SK-N-MC (cell line): ENCODE measurements around the gene STYX.

Source experiments
- DNase-seq: peaks from one replicate; pipeline ENCODE4 v3.0.0-alpha.2; 2011; ENCODE audit warnings: low read depth, low spot score
- H3K27ac ChIP-seq: fragments of 200-600 bp; sonication (generic); 2 replicates; pipeline ENCODE4 v1.5.1; 2016; ENCODE audit warnings: mixed run types
- H3K36me3 ChIP-seq: fragments of 200-600 bp; sonication (generic); 2 replicates; pipeline ENCODE4 v1.6.1; 2017; ENCODE audit warnings: antibody characterized with exemption, low read length, mixed read lengths; ENCODE audit not compliant: insufficient read depth
- H3K4me3 ChIP-seq: fragments of 200-600 bp; sonication (generic); 2 replicates; pipeline ENCODE4 v1.5.1; 2016
- H3K9ac ChIP-seq: fragments of 200-600 bp; sonication (generic); 2 replicates; pipeline ENCODE4 v1.8.0; 2017; ENCODE audit warnings: mixed run types, mixed read lengths; ENCODE audit not compliant: insufficient read length
- H3K9me3 ChIP-seq: fragments of 200-600 bp; sonication (generic); 2 replicates; pipeline ENCODE4 v1.6.1; 2017; ENCODE audit warnings: low read depth, mild to moderate bottlenecking, antibody characterized with exemption, low read length, moderate library complexity, mixed read lengths
- EZH2 ChIP-seq: fragments of 200-600 bp; sonication (generic); IDR thresholded peaks from one replicate; pipeline ENCODE4 v1.6.1; 2017; ENCODE audit warnings: antibody characterized with exemption
- FOXP2 ChIP-seq: optimal IDR thresholded peaks from 2 replicates; pipeline ENCODE3; 2011; ENCODE audit warnings: mild to moderate bottlenecking, moderate library complexity; ENCODE audit not compliant: insufficient read depth; ENCODE audit errors: extremely low read length, control extremely low read depth
- POLR2AphosphoS5 ChIP-seq: IDR thresholded peaks from 2 replicates; pipeline ENCODE4 v1.6.1; 2012; ENCODE audit warnings: mild to moderate bottlenecking, low read depth, low read length, borderline replicate concordance

STYX gene, protein sequence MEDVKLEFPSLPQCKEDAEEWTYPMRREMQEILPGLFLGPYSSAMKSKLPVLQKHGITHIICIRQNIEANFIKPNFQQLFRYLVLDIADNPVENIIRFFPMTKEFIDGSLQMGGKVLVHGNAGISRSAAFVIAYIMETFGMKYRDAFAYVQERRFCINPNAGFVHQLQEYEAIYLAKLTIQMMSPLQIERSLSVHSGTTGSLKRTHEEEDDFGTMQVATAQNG

DNA sequence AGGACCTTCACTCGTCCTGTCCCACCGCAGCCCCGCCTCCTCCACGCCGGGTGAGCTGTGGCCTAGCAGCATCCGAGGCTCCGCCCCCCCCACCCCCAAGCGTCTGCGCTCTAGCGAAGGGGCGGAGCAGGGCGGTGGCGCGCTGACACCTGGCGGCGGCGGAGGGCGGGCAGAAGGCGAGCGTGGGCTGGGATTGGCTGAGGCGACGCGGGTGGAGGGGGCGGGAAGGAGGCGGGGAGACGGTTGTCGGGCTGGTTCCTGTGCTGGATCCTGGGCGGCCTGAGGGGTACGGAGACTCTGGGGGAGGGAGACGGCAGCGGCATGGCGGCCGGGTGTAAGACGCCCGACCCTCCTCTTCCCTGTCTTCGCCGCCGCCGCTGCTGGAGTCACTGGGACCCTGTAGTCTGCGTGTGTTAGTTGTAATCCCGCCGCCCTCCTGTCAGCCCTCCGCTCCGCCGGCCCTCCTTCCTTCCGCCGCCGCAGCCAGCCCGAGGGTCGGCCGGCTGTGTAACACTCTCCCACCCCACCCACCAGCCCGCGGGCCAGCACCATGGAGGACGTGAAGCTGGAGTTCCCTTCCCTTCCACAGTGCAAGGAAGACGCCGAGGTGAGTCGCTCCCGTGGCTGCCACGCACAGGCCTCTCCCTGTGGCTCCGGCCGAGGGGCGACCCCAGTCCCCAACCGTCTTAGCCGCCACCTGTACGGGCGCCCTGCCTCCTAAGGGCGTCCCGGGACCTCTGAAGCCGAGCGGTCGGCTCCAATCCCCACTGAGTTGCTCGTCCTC, at the start of gene STYX:
TSS of gene STYX (plus strand) at position 242 of the 784 bp plus-strand sequence. CDS start at position 551, 309 bp downstream.
- TF ChIP-seq FOXP2 = peak; percentile 49
- TF ChIP-seq POLR2AphosphoS5 = peak; percentile 94
- no peak for TF ChIP-seq EZH2
- Histone ChIP-seq H3K36me3 (peaks cover 44% of the 10 kb centered on the region), H3K4me3 (peak within 1 kb of the TSS; percentile 89)

DNA sequence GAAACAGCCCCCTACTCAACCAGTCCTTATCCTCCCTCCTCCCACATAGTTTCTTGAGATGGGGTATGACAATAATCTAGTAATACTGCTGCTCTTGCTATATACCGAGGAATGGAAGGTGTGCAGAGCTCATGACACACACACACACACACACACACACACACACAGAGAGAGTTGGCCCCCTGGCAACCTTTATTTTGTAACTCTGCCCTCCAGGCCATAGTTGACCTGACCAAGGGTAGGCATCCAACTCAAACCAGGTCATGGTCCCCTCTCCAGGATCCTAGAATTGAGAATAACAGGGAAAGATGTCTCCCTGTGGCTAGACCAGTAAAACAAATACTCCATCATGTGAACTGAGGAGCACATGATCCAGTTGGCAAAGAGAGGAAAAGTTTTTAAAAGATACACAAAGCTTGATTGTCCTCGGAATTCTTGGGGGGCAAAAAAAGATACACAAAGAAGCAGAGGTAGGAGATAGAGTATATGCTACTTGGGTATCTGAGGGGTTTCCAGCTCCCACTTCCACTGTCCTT, 45.9 kb upstream of the STYX start:
- Histone ChIP-seq H3K9me3 (no peaks in the 10 kb centered on the region), H3K36me3 (no peaks in the 10 kb centered on the region; the same call in 1 of the 2 replicates), H3K27ac (no peak overlapping the region), H3K4me3 (no peak overlapping the region), H3K9ac (no peak overlapping the region)
- no peak for TF ChIP-seq POLR2AphosphoS5
- TF ChIP-seq EZH2 = no peak
- TF ChIP-seq FOXP2 = no peak
- DNase-seq = no peak

More for the DNA sequence above, at the start of gene STYX:
- peak within 1 kb of the TSS; percentile 82 for H3K9ac ChIP-seq
- H3K9me3 ChIP-seq = no peaks in the 10 kb centered on the region
- peak within 1 kb of the TSS; percentile 42; the same call in 1 of the 2 replicates for H3K27ac ChIP-seq
- peak; percentile 53 for DNase-seq

- TF ChIP-seq FOXP2 = no peak
- TF ChIP-seq EZH2 = no peak
- no peak for TF ChIP-seq POLR2AphosphoS5
- no peak overlapping the region for H3K27ac ChIP-seq
- no peaks in the 10 kb centered on the region for H3K9me3 ChIP-seq
- H3K4me3 ChIP-seq = no peak overlapping the region
- no peak for DNase-seq
- no peaks in the 10 kb centered on the region; the same call in 1 of the 2 replicates for H3K36me3 ChIP-seq
- H3K9ac ChIP-seq = no peak overlapping the region
Measured at GRCh38 chr14:52686176-52686575, 43.8 kb upstream of the STYX start.

GRCh38 chr14:52690983-52691760, 38.8 kb upstream of the STYX start:
- TF ChIP-seq POLR2AphosphoS5 (no peak), EZH2 (no peak), FOXP2 (no peak)
- Histone ChIP-seq H3K36me3 (no peaks in the 10 kb centered on the region), H3K27ac (no peak overlapping the region), H3K4me3 (no peak overlapping the region), H3K9ac (no peak overlapping the region), H3K9me3 (no peaks in the 10 kb centered on the region)
- DNase-seq = no peak

GRCh38 chr14:52692248-52692962, 37.6 kb upstream of the STYX start:
- no peak for TF ChIP-seq EZH2
- TF ChIP-seq FOXP2 = no peak
- no peak for TF ChIP-seq POLR2AphosphoS5
- Histone ChIP-seq H3K36me3 (no peaks in the 10 kb centered on the region), H3K4me3 (peak overlapping the region; percentile 2; the same call in 1 of the 2 replicates), H3K9me3 (no peaks in the 10 kb centered on the region), H3K9ac (peak overlapping the region; percentile 19), H3K27ac (peak overlapping the region; percentile 60; the same call in 1 of the 2 replicates)
- no peak for DNase-seq

- Histone ChIP-seq H3K9me3 (no peaks in the 10 kb centered on the region), H3K4me3 (no peak overlapping the region), H3K36me3 (no peaks in the 10 kb centered on the region), H3K9ac (no peak overlapping the region), H3K27ac (no peak overlapping the region)
- no peak for TF ChIP-seq FOXP2
- no peak for TF ChIP-seq POLR2AphosphoS5
- no peak for TF ChIP-seq EZH2
- DNase-seq = no peak
Measured at GRCh38 chr14:52693036-52693435, 36.9 kb upstream of the STYX start.

GRCh38 chr14:52693532-52693931, 36.4 kb upstream of the STYX start:
- H3K27ac ChIP-seq = no peak overlapping the region
- H3K9me3 ChIP-seq = no peaks in the 10 kb centered on the region
- no peak for TF ChIP-seq FOXP2
- no peak for TF ChIP-seq EZH2
- TF ChIP-seq POLR2AphosphoS5 = no peak
- H3K9ac ChIP-seq = no peak overlapping the region
- no peak for DNase-seq
- no peak overlapping the region; the same call in 1 of the 2 replicates for H3K4me3 ChIP-seq
- no peaks in the 10 kb centered on the region for H3K36me3 ChIP-seq
